Nephron progenitor cell (in vitro differentiated cells): ENCODE data around the gene CBR4.

Experiments used
- DNase-seq: peaks from one replicate; pipeline ENCODE4 v3.0.0; 2021
- H3K27ac Mint-ChIP-seq: 2 replicates; pipeline ENCODE4 v1.8.0; 2021; ENCODE audit warnings: mild to moderate bottlenecking, moderate library complexity, mixed read lengths
- H3K27me3 Mint-ChIP-seq: 2 replicates; pipeline ENCODE4 v1.8.0; 2021; ENCODE audit warnings: mild to moderate bottlenecking, low read depth, mixed read lengths; ENCODE audit not compliant: poor library complexity
- H3K36me3 Mint-ChIP-seq: 2 replicates; pipeline ENCODE4 v1.8.0; 2021; ENCODE audit warnings: low read depth, mixed read lengths
- H3K4me1 Mint-ChIP-seq: 2 replicates; pipeline ENCODE4 v1.8.0; 2021; ENCODE audit warnings: mixed read lengths
- H3K4me3 Mint-ChIP-seq: 2 replicates; pipeline ENCODE4 v1.8.0; 2021; ENCODE audit warnings: mild to moderate bottlenecking, moderate library complexity, mixed read lengths
- H3K9me3 Mint-ChIP-seq: 2 replicates; pipeline ENCODE4 v1.8.0; 2021; ENCODE audit warnings: mild to moderate bottlenecking, moderate library complexity, mixed read lengths
- CTCF ChIP-seq: fragments of 200-600 bp; sonication (generic); IDR thresholded peaks from 2 replicates; pipeline ENCODE4 v1.5.0; 2021; ENCODE audit warnings: antibody characterized with exemption

Gene CBR4

DNA sequence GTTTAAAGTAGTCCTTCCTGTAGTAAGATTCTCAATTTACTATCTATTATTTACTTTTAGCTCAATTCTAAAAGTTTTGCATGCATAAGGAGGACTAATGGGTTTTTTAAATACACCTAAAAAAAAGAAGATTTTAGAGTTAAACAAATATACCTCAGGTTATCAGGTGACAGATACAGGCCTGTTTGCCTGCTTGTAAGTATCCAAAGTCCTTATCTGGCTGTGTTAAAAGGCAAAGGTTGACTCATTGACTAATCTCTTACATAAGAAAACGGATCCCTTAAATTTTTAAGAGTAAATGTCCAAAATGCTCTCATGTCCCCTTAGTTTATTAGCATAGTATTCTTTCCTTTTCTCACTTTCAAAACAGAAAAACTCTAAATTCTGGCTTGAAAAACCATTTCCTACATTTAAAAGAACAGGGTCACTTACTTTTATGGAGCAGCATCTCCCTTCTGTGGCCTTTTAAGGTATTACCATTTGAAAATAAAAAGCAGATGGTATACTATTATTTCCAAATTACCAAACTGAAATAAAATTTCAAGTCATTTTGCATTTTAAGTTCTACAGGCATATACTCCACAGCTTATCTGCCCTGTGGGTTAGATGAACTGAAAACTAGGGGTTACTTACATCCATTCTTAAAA, 4.5 kb downstream of the CBR4 start:
- Mint-ChIP-seq H3K27ac (no peak overlapping the region), H3K4me3 (no peak overlapping the region), H3K4me1 (peaks cover 41% of the 10 kb centered on the region), H3K27me3 (no peaks in the 10 kb centered on the region), H3K36me3 (peaks cover 56% of the 10 kb centered on the region), H3K9me3 (no peaks in the 10 kb centered on the region)
- TF ChIP-seq CTCF = peak; percentile 23
- no peak for DNase-seq

DNA sequence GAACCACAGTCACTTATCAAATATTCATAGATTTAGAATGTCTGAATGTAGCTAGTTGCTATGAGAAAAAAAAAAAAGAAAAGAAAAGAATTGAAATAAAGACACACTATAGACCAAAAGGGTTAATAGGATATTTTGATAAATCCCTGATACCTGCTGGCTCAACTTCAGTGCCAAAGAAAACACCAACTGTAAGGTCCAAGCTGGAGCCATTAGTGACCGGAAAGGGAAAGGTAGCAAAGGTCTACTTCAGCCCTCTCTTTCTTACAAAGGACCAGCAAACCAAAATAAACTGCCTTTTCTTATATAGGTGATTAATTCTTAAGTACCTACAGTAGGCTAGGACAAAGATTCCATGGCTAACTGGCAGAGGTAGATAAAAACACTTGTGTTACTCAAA, 9.7 kb downstream of the CBR4 start:
- DNase-seq = no peak
- no peak overlapping the region for H3K4me3 Mint-ChIP-seq
- H3K27me3 Mint-ChIP-seq = no peaks in the 10 kb centered on the region
- no peak for TF ChIP-seq CTCF
- peaks cover 81% of the 10 kb centered on the region for H3K36me3 Mint-ChIP-seq
- H3K4me1 Mint-ChIP-seq = peaks cover 15% of the 10 kb centered on the region
- no peaks in the 10 kb centered on the region for H3K9me3 Mint-ChIP-seq
- H3K27ac Mint-ChIP-seq = peak overlapping the region; percentile 13

GRCh38 chr4:168999809-169000208, 10.2 kb downstream of the CBR4 start:
- Mint-ChIP-seq H3K4me3 (no peak overlapping the region), H3K27me3 (no peaks in the 10 kb centered on the region), H3K9me3 (no peaks in the 10 kb centered on the region), H3K27ac (peak overlapping the region; percentile 14), H3K36me3 (peaks cover 81% of the 10 kb centered on the region), H3K4me1 (peaks cover 17% of the 10 kb centered on the region)
- DNase-seq = no peak
- no peak for TF ChIP-seq CTCF

GRCh38 chr4:168998596-168998995, 11.5 kb downstream of the CBR4 start:
- Mint-ChIP-seq H3K36me3 (peaks cover 81% of the 10 kb centered on the region), H3K9me3 (no peaks in the 10 kb centered on the region), H3K27ac (no peak overlapping the region), H3K4me1 (peaks cover 23% of the 10 kb centered on the region), H3K4me3 (no peak overlapping the region), H3K27me3 (no peaks in the 10 kb centered on the region)
- TF ChIP-seq CTCF = no peak
- DNase-seq = no peak

GRCh38 chr4:168995537-168996295, 14.3 kb downstream of the CBR4 start:
- H3K27ac Mint-ChIP-seq = peak overlapping the region; percentile 4

More at GRCh38 chr4:168995537-168996295, 14.3 kb downstream of the CBR4 start:
- peaks cover 64% of the 10 kb centered on the region for H3K36me3 Mint-ChIP-seq
- no peaks in the 10 kb centered on the region for H3K9me3 Mint-ChIP-seq
- peak; percentile 12 for TF ChIP-seq CTCF
- no peak overlapping the region for H3K4me3 Mint-ChIP-seq
- DNase-seq = no peak
- no peaks in the 10 kb centered on the region for H3K27me3 Mint-ChIP-seq
- H3K4me1 Mint-ChIP-seq = peaks cover 27% of the 10 kb centered on the region
